NCI-H524 treated with DMSO at 0.1 percent for 48 hours (cell line): ENCODE data around the gene ABCC10.
"Not testable (repeated sequence)": the region's sequence is repeated elsewhere in the genome, so short reads cannot be mapped to it uniquely, and the experiment has no call there.

Source experiments
- DNase-seq: peaks from one replicate; lab custom pipeline; 2025; lab: John Stamatoyannopoulos, UW

The ABCC10 gene

GRCh38 chr6:43497689-43498088 lies 70.3 kb downstream of the ABCC10 start:
- no peak for DNase-seq

GRCh38 chr6:43498291-43498690 lies 71.0 kb downstream of the ABCC10 start:
- DNase-seq: not testable (repeated sequence)

GRCh38 chr6:43499028-43499815 lies 71.9 kb downstream of the ABCC10 start:
- no peak for DNase-seq
